ENCODE measurements around the gene ADAMTSL5. TPM values are rescaled to one million over a fixed set of nuclear protein-coding genes. Genes with fewer than 3 reads are reported as not detected.
A peak's percentile ranks its signal among the peaks of the same experiment; 100 is the strongest.

Gene ADAMTSL5
- total and polyA plus RNA-seq, 9 of the 15 experiments (the other 6 are each of a cell fraction or from before 2014, with no cell fraction given): 1.0 to 11.6 (median 4.1) TPM

- TF ChIP-seq NCOR1 (IDR thresholded peaks at IDR 0.05) (no peak), KLF1 (tag; IDR thresholded peaks at IDR 0.05) (peak; percentile 57; the same call in 1 of the 2 replicates), RAD51 (IDR thresholded peaks at IDR 0.05; ENCODE audit: borderline replicate concordance, low read depth) (peak; percentile 48; the same call in 1 of the 2 replicates), SP2 (IDR thresholded peaks at IDR 0.05; ENCODE audit: extremely low read depth, low read depth, low read length, poor library complexity, severe bottlenecking) (no peak), WHSC1 (IDR thresholded peaks at IDR 0.05; ENCODE audit: low read length) (no peak), ELF2 (CRISPR knock-in tag; IDR thresholded peaks at IDR 0.05) (peak; percentile 89), GATA2 (CRISPR knock-in tag; IDR thresholded peaks at IDR 0.05) (no peak), ZNF121 (CRISPR knock-in tag; conservative IDR thresholded peaks at IDR 0.05) (0 out of 2 replicates have a peak, but pooled peaks have one; percentile 17), ZNF239 (CRISPR knock-in tag; IDR thresholded peaks at IDR 0.05) (0 out of 2 replicates have a peak, but pooled peaks have one; percentile 23)
- TF ChIP-seq, protein P1, sequence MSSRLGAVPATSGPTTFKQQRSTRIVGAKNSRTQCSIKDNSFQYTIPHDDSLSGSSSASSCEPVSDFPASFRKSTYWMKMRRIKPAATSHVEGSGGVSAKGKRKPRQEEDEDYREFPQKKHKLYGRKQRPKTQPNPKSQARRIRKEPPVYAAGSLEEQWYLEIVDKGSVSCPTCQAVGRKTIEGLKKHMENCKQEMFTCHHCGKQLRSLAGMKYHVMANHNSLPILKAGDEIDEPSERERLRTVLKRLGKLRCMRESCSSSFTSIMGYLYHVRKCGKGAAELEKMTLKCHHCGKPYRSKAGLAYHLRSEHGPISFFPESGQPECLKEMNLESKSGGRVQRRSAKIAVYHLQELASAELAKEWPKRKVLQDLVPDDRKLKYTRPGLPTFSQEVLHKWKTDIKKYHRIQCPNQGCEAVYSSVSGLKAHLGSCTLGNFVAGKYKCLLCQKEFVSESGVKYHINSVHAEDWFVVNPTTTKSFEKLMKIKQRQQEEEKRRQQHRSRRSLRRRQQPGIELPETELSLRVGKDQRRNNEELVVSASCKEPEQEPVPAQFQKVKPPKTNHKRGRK (tag; IDR thresholded peaks at IDR 0.05): no peak
Observed at GRCh38 chr19:1503089-1503924, 9.5 kb downstream of the ADAMTSL5 start (continued).
